EH (cell line): ENCODE measurements around the gene SFT2D2.
"Not testable (repeated sequence)": the region's sequence is repeated elsewhere in the genome, so short reads cannot be mapped to it uniquely, and the experiment has no call there.

ENCODE experiments used
- DNase-seq: peaks from one replicate; pipeline ENCODE4 v3.0.0-alpha.2; 2015; ENCODE audit warnings: low read depth

SFT2D2 gene

GRCh38 chr1:168225476-168226190 is at the start of gene SFT2D2:
Gene SFT2D2 (plus strand): TSS chr1:168226004. CDS start chr1:168226080, 76 bp downstream.
- peak; percentile 77 for DNase-seq

DNA sequence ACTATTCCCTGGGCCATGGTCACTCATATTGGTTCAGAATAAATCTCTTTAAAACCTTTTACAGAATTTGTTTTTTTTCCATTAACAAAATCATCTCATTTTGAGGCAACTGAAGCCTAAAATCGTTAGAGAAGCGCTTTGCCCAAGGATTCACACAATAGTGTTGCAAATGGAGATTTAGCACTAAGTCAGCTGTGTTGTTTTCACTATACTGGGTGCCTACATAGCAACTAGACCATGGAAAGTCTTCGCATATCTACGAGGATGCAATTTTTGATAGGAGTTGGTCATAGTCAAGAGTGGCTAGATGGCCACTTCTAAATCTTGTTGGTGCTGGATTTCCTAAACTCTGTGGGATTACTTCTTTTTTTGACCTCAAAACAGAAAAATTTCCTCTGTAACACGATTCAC is 47.6 kb upstream of the SFT2D2 start:
- no peak for DNase-seq

DNA sequence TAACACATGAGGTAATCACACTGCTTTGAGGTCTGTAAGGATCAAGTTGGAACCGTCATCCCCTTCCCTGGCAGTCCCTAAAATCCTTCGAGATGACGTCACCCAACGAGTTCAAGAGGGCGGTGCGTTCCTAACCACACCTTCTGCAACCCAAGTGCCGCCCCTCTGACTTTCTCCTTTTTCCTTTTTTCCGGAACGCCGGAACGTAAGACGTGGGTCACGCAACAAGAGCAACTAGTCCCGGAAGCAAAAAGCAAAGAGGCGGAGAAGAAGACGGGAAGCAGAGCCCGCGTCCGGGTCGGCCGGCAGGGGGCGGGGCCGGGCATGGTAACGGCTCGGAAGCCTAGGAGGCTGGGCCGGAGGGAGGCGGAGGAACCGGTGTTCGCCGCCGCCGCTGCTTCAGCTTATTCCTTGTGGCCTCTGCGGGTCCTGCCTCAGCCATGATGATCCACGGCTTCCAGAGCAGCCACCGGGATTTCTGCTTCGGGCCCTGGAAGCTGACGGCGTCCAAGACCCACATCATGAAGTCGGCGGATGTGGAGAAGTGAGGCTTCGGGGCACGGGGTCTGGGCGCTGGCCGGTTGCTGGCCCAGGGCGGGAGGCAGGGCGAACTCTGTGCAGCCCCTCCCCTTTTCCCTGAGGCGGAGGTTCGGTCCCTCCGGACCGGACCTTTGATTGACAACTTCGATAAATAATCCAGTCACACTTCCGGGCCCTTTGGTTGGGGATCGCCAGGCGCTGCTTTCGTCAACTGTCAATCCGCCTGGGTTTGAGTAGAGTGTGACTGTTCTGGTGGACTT is 47.0 kb upstream of the SFT2D2 start, which contains the start of gene TIPRL:
Gene TIPRL (plus strand): TSS at position 325 of the 800 bp plus-strand sequence. CDS start 116 bp downstream, at position 441.
- peak; percentile 99 for DNase-seq

DNA sequence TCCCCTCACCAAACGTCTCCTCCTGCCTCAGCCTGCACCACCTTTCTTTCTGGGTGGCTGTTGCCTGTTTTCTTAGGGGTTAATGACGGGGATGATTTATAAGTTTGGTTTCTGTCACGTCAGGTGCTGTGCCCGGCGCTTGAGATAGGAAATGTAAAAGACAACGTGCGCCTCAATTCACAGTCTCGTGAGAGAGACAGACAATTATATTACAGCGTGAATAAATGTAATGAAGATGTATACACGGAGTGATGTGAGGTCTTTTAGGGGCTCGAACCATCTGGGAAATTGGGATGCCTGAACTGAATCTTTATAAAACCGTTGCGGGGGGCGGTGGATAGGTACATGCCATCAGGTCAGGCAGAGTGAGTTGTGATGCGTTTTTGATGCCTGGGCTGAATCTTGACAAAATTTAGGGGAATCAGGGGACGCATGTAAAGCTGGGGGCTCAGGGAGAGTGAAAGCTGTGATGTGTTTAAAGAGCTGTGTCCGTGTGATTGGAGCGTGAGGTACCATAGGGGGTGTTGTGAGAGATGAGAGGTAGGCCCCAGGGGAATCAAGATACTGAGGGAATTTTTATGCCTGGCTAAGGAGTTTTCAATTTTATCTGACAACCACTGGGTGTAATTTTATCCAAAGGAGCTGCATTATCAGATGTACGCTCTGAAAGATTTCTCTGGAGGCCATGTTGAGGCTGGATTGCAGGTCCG is 46.2 kb upstream of the SFT2D2 start:
- peak; percentile 34 for DNase-seq

DNA sequence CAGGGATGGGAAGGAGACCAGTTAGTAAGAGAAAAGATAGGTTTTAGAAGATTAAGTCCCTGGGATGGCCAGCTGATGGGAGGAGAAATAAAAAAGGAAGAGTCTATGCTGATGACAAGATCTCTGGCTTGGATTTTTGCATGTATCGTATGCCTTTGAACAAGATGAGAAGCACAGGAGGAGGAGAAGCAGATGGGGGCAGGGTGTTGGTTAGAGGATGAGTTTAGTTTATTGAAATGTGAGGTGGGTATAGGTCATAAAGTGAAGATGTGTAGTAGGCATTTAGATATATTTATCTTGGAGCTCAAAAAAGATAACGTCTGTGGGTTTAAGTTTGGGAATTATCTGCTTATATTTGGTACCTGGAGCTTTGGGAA is 45.7 kb upstream of the SFT2D2 start:
- DNase-seq, result no peak

DNA sequence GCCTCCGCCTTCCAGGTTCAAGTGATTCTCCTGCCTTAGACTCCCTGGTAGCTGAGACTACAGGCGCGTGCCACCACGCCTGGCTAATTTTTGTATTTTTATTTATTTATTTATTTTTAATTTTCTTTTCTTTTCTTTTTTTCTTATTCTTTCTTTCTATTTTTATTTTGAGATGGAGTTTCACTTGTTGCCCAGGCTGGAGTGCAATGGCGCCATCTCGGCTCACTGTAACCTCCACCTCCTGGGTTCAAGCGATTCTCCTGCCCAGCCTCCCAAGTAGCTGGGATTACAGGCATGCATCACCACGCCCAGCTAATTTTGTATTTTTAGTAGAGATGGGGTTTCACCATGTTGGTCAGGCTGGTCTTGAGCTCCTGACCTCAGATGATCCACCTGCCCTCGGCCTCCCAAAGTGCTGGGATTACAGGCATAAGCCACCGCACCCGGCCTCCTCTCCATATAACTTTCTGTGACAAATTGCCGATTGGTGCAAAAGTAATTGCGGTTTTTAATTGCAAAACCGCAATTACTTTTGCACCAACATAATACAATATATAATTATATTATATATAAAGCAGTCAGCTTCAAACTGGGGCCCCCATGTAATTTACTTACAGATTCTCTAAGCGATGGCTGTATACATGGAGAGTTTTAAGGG is 44.6 kb upstream of the SFT2D2 start:
- not testable (repeated sequence) for DNase-seq

GRCh38 chr1:168187177-168187576 is 38.6 kb upstream of the SFT2D2 start:
- DNase-seq, result no peak

DNA sequence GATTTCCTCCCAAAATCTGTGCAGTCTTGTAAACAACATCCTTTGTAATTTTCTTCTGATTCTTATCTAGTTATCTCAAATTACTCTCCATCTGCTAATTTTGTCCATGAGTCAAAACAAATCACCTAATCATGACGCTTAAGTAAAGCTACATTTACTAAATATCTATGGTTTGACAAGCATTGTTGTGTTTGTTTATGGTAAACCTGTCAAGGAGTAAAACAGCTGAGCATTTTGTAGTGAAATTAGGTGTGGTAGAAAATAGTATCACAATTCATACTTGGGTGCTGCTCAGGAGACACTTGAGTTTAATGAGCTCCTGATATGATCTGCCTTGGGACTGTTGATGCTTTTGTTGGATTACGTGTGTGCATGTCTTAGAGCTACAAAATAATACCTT is 35.4 kb upstream of the SFT2D2 start:
- peak; percentile 15 for DNase-seq

GRCh38 chr1:168195199-168196135 is 30.3 kb upstream of the SFT2D2 start:
- no peak for DNase-seq

DNA sequence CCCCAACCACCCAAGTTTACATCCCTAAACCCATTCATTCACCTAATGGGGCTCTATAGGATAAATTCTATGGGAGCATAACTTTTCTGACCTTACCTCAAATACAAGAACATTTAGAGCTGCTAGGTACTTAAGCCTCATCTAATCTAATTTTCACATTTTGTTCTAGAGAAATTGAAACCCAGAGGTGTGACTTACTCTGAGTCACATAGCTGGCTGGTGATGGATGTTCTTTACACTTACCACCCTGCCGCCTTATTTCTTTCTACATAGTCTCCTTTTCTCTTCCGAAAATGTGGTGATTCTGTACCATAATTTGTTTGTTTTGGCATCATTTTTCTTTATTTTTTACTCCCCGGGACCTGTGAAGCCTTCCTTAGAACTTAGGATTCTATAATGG is 26.7 kb upstream of the SFT2D2 start:
- DNase-seq, result no peak

DNA sequence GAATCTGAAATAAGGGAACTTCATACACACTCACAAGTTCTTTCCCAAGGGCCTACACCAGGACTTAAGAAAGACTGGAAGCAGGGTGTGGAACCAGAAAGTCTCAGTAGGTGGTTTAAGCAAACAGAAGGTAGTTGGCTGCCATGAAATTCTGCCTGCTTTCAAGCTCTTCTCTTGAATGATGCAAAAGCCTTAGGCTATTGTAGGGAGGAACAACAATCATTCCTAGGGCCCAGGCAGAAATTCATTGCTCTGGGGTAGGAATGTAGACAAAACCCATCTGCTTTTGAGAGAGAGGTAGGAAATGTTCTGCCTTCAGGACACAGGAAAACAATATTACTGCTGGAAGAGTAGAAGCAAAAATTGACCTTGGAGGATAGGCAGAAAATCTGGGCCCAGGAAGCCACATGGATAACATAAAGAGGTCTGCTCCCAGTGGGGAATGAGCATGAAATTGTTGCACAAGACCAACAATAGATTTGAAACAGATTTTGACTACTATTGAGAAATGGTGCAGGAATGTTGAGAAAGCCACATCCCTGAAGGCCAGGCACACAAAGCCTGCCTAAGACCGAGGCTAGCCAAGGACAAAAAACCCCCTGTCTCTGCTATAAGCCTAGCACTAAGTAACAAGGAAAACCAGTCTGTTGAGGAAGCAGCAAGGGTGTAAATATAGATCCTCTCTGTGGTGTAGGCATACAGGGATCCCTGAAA is 22.7 kb upstream of the SFT2D2 start:
- peak; percentile 92 for DNase-seq

DNA sequence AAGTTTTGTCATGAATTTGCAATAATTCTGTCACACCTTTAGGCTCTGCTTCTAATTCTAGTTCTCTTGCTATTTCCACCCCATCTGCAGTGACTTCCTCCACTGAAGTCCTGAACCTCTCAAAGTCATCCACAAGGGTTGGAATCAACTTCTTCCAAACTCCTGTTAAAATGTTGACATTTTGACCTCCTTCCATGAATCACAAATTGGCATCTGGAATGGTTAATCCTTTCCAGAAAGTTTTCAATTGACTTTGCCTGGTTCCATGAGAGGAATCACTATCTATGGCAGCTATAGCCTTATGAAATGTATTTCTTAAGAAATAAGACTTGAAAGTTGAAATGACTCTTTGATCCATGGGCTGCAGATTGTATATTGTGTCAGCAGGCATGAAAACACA is 19.7 kb upstream of the SFT2D2 start:
- DNase-seq, result peak; percentile 27

DNA sequence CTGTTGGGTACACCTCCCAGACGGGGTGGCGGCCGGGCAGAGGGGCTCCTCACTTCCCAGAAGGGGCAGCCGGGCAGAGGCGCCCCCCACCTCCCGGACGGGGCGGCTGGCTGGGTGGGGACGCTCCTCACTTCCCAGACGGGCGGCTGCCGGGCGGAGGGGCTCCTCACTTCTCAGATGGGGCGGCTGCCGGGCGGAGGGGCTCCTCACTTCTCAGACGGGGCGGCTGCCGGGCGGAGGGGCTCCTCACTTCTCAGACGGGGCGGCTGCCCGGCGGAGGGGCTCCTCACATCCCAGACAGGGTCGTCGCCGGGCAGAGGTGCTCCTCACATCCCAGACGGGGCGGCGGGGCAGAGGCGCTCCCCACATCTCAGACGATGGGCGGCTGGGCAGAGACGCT is 18.1 kb upstream of the SFT2D2 start:
- DNase-seq, result not testable (repeated sequence)

GRCh38 chr1:168210312-168210711 is 15.5 kb upstream of the SFT2D2 start:
- no peak for DNase-seq

- no peak for DNase-seq
Observed at GRCh38 chr1:168213349-168213748, 12.5 kb upstream of the SFT2D2 start.

DNA sequence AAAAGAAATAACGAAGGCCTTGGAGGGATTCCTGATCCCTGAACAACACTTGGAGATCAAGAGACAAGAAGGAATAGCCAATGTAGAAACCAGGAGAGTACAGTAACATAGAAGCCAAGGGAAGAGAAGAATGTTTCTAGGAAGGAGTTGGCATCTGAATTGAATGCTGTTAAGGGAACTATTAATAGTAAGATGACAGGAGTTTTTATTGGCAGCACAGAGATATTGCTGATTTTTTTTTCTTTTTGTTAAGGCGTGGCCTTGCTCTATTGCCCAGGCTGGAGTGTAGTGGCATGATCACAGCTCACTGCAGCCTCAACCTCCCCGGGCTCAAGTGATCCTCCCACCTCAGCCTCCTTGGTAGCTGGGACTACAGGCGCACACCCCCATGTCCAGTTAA is 9.6 kb upstream of the SFT2D2 start:
- DNase-seq, result no peak

- DNase-seq, result no peak
Observed at GRCh38 chr1:168217664-168218063, 8.1 kb upstream of the SFT2D2 start.

GRCh38 chr1:168218658-168219057 is 7.1 kb upstream of the SFT2D2 start:
- no peak for DNase-seq

GRCh38 chr1:168220470-168220871 is 5.3 kb upstream of the SFT2D2 start:
- no peak for DNase-seq

GRCh38 chr1:168221275-168221674 is 4.5 kb upstream of the SFT2D2 start:
- no peak for DNase-seq
